ENCODE measurements around the gene RBM3.

The RBM3 gene

GRCh38 chrX:48604701-48605100 lies 30.4 kb downstream of the RBM3 start:
- no peak for DNase-seq
- H3K9me2 ChIP-seq (replicated peaks; ENCODE audit: insufficient read depth, low read length): no peaks in the 10 kb centered on the region
- H3K9me3 ChIP-seq (replicated peaks; ENCODE audit: insufficient read depth, low read length): no peaks in the 10 kb centered on the region
- H2AFZ ChIP-seq (ENCODE audit: low read length): no peak overlapping the region
- TF ChIP-seq EZH2phosphoT487 (IDR thresholded peaks at IDR 0.05; ENCODE audit: low read length): no peak
- TF ChIP-seq CTCF (IDR thresholded peaks at IDR 0.05; ENCODE audit: low read length): no peak
- no peak for TF ChIP-seq EZH2 (optimal IDR thresholded peaks at IDR 0.05; ENCODE audit: low read depth, low read length)
- no peak overlapping the region for H3K4me3 ChIP-seq (ENCODE audit: low read length)
- H3K36me3 ChIP-seq (replicated peaks; ENCODE audit: insufficient read depth, low read length): no peaks in the 10 kb centered on the region
- no peaks in the 10 kb centered on the region for H4K20me1 ChIP-seq (ENCODE audit: insufficient read depth, low read length)
- no peak overlapping the region for H3K4me2 ChIP-seq (ENCODE audit: low read depth, low read length)
- no peaks in the 10 kb centered on the region for H3K79me2 ChIP-seq (ENCODE audit: low read length)
- no peak overlapping the region for H3K27ac ChIP-seq (ENCODE audit: low read length)
- H3F3A ChIP-seq (ENCODE audit: insufficient read depth, low read length): no peaks in the 10 kb centered on the region
- H3K4me1 ChIP-seq (ENCODE audit: low read length): no peaks in the 10 kb centered on the region
- H3K9ac ChIP-seq (ENCODE audit: low read length): no peak overlapping the region
- H3K27me3 ChIP-seq (replicated peaks; ENCODE audit: insufficient read depth, low read length): no peaks in the 10 kb centered on the region

- Histone ChIP-seq H3K36me3 (replicated peaks; ENCODE audit: insufficient read depth, low read length) (no peaks in the 10 kb centered on the region), H3K79me2 (ENCODE audit: low read length) (no peaks in the 10 kb centered on the region), H2AFZ (ENCODE audit: low read length) (no peak overlapping the region), H3K4me2 (ENCODE audit: low read depth, low read length) (no peak overlapping the region), H3K9ac (ENCODE audit: low read length) (no peak overlapping the region), H3K27ac (ENCODE audit: low read length) (no peak overlapping the region), H3K4me3 (ENCODE audit: low read length) (no peak overlapping the region), H3K9me3 (replicated peaks; ENCODE audit: insufficient read depth, low read length) (no peaks in the 10 kb centered on the region), H4K20me1 (ENCODE audit: insufficient read depth, low read length) (no peaks in the 10 kb centered on the region), H3F3A (ENCODE audit: insufficient read depth, low read length) (no peaks in the 10 kb centered on the region), H3K9me2 (replicated peaks; ENCODE audit: insufficient read depth, low read length) (no peaks in the 10 kb centered on the region), H3K27me3 (replicated peaks; ENCODE audit: insufficient read depth, low read length) (no peaks in the 10 kb centered on the region), H3K4me1 (ENCODE audit: low read length) (no peaks in the 10 kb centered on the region)
- TF ChIP-seq CTCF (IDR thresholded peaks at IDR 0.05; ENCODE audit: low read length) (no peak), EZH2 (optimal IDR thresholded peaks at IDR 0.05; ENCODE audit: low read depth, low read length) (no peak), EZH2phosphoT487 (IDR thresholded peaks at IDR 0.05; ENCODE audit: low read length) (no peak)
- no peak for DNase-seq
These were observed 31.8 kb downstream of the RBM3 start for GRCh38 chrX:48606091-48606490.

- Histone ChIP-seq H3K9ac (ENCODE audit: low read length) (no peak overlapping the region), H3K4me2 (ENCODE audit: low read depth, low read length) (no peak overlapping the region), H3K9me3 (replicated peaks; ENCODE audit: insufficient read depth, low read length) (no peaks in the 10 kb centered on the region), H2AFZ (ENCODE audit: low read length) (no peak overlapping the region), H3K9me2 (replicated peaks; ENCODE audit: insufficient read depth, low read length) (no peaks in the 10 kb centered on the region), H3K27ac (ENCODE audit: low read length) (no peak overlapping the region), H3K36me3 (replicated peaks; ENCODE audit: insufficient read depth, low read length) (no peaks in the 10 kb centered on the region), H3K79me2 (ENCODE audit: low read length) (no peaks in the 10 kb centered on the region), H4K20me1 (ENCODE audit: insufficient read depth, low read length) (no peaks in the 10 kb centered on the region), H3K27me3 (replicated peaks; ENCODE audit: insufficient read depth, low read length) (no peaks in the 10 kb centered on the region), H3F3A (ENCODE audit: insufficient read depth, low read length) (no peaks in the 10 kb centered on the region), H3K4me1 (ENCODE audit: low read length) (no peaks in the 10 kb centered on the region), H3K4me3 (ENCODE audit: low read length) (no peak overlapping the region)
- TF ChIP-seq EZH2 (optimal IDR thresholded peaks at IDR 0.05; ENCODE audit: low read depth, low read length) (no peak), CTCF (IDR thresholded peaks at IDR 0.05; ENCODE audit: low read length) (no peak), EZH2phosphoT487 (IDR thresholded peaks at IDR 0.05; ENCODE audit: low read length) (no peak)
- no peak for DNase-seq
These were observed 37.4 kb downstream of the RBM3 start for GRCh38 chrX:48611703-48612102.

Data from MM.1S (cell line).